DMS53 (cell line): ENCODE results near the gene KCNMA1.
"Not testable (repeated sequence)": the region's sequence is repeated elsewhere in the genome, so short reads cannot be mapped to it uniquely, and the experiment has no call there.

ENCODE experiments used
- DNase-seq: peaks from one replicate; lab custom pipeline; 2025; lab: John Stamatoyannopoulos, UW

The KCNMA1 gene

GRCh38 chr10:77583527-77583926, 54.1 kb downstream of the KCNMA1 start:
- no peak for DNase-seq

GRCh38 chr10:77582710-77583115, 54.9 kb downstream of the KCNMA1 start:
- DNase-seq: peak; percentile 33

- no peak for DNase-seq
Measured at GRCh38 chr10:77581738-77582137, 55.9 kb downstream of the KCNMA1 start.

GRCh38 chr10:77580482-77580881, 57.1 kb downstream of the KCNMA1 start:
- no peak for DNase-seq

- no peak for DNase-seq
Measured at GRCh38 chr10:77578583-77579227, 58.9 kb downstream of the KCNMA1 start.

GRCh38 chr10:77577666-77578229, 59.9 kb downstream of the KCNMA1 start:
- no peak for DNase-seq

- DNase-seq: no peak
Measured at GRCh38 chr10:77576444-77577032, 61.1 kb downstream of the KCNMA1 start.

- no peak for DNase-seq
Measured at GRCh38 chr10:77576007-77576367, 61.6 kb downstream of the KCNMA1 start.

GRCh38 chr10:77575271-77576006, 62.2 kb downstream of the KCNMA1 start:
- DNase-seq: no peak

GRCh38 chr10:77574438-77574837, 63.2 kb downstream of the KCNMA1 start:
- DNase-seq: peak; percentile 13

GRCh38 chr10:77572520-77572919, 65.1 kb downstream of the KCNMA1 start:
- DNase-seq: not testable (repeated sequence)

GRCh38 chr10:77571490-77571889, 66.1 kb downstream of the KCNMA1 start:
- DNase-seq: no peak

GRCh38 chr10:77566914-77567566, 70.6 kb downstream of the KCNMA1 start:
- no peak for DNase-seq

- no peak for DNase-seq
Measured at GRCh38 chr10:77566236-77566635, 71.4 kb downstream of the KCNMA1 start.

- DNase-seq: no peak
Measured at GRCh38 chr10:77565590-77566023, 72.0 kb downstream of the KCNMA1 start.

GRCh38 chr10:77564731-77565589, 72.6 kb downstream of the KCNMA1 start:
- DNase-seq: no peak

GRCh38 chr10:77563638-77564270, 73.9 kb downstream of the KCNMA1 start:
- DNase-seq: no peak

GRCh38 chr10:77562742-77563141, 74.9 kb downstream of the KCNMA1 start:
- no peak for DNase-seq

- DNase-seq: no peak
Measured at GRCh38 chr10:77561991-77562390, 75.6 kb downstream of the KCNMA1 start.

- peak; percentile 12 for DNase-seq
Measured at GRCh38 chr10:77560471-77560870, 77.1 kb downstream of the KCNMA1 start.

GRCh38 chr10:77560052-77560451, 77.6 kb downstream of the KCNMA1 start:
- DNase-seq: no peak
